Activated naive CD4-positive, alpha-beta T cell treated with anti-CD3 and anti-CD28 coated beads, Interleukin-2, amount 10 ng/mL, durations not matched to agents 7 days and 5 days (primary cell): Measurements from ENCODE around the gene TLK1.

ENCODE experiments used
- CTCF ChIA-PET: fragments of 350-600 bp; sonication (Branson Sonifier 250); formaldehyde crosslinking; loops from one replicate; lab custom pipeline; 2021; ENCODE audit warnings: antibody characterized with exemption; lab: Charles Lee
- DNase-seq: peaks from one replicate; pipeline ENCODE4 v3.0.0-alpha.2; 2020
- H3K27ac Mint-ChIP-seq: one replicate; pipeline ENCODE4 v1.8.0; 2021; ENCODE audit warnings: mild to moderate bottlenecking, moderate library complexity, mixed read lengths
- H3K27me3 Mint-ChIP-seq: one replicate; pipeline ENCODE4 v1.8.0; 2021; ENCODE audit warnings: mild to moderate bottlenecking, mixed read lengths
- H3K36me3 Mint-ChIP-seq: one replicate; pipeline ENCODE4 v1.8.0; 2021; ENCODE audit warnings: mixed read lengths
- H3K4me1 Mint-ChIP-seq: one replicate; pipeline ENCODE4 v1.8.0; 2021; ENCODE audit warnings: mixed read lengths
- H3K4me3 Mint-ChIP-seq: one replicate; pipeline ENCODE4 v1.8.0; 2021; ENCODE audit warnings: mild to moderate bottlenecking, moderate library complexity, mixed read lengths
- H3K9me3 Mint-ChIP-seq: one replicate; pipeline ENCODE4 v1.8.0; 2021; ENCODE audit warnings: mixed read lengths

TLK1 gene

DNA sequence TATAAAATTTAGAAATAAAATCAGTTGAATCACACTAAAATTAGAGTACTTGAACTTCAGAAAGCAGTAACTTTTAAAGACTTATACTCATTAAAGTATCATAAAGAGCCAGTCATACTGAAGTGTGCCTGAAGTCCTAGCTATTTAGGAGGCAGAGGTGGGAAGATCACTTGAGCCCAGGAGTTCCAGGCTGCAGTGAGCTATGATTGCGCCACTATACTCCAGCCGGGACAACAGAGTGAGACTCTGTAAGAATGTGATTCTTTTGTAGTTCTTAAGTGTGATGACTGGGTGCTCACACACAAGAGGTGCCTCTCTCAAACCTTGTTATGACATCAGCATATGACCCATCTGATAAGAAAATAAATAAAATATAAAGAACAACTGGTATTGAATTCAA lies 14.6 kb downstream of the TLK1 start:
- H3K9me3 Mint-ChIP-seq = no peaks in the 10 kb centered on the region
- H3K27ac Mint-ChIP-seq = no peak overlapping the region
- DNase-seq = no peak
- no peaks in the 10 kb centered on the region for H3K27me3 Mint-ChIP-seq
- H3K36me3 Mint-ChIP-seq = peaks cover 14% of the 10 kb centered on the region
- H3K4me3 Mint-ChIP-seq = no peak overlapping the region
- CTCF ChIA-PET = no interaction called here
- H3K4me1 Mint-ChIP-seq = peaks cover 44% of the 10 kb centered on the region

DNA sequence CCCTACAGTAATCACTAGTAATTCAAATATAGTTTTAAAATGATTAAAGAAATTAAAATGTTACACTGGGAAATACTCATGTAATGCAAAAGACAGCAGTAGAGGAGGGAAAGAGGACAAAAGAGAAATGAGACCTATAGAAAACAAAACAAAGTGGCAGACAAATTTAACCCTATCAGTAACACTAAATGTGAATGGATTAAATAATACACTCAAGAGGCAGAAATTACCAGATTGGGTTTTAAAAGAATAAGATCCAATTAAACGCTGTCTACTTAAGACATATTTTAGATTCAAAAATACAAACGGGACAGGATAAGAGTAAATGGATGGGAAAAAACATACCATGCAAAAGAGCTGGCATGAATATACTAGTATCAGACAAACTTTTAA lies 17.0 kb downstream of the TLK1 start:
- CTCF ChIA-PET = interaction anchor here (0.6 kb wide), 1 partner anchor 158 kb away, joined by 3 read pairs; no protein-coding TSS in a partner anchor
- H3K27me3 Mint-ChIP-seq = no peaks in the 10 kb centered on the region
- no peak for DNase-seq
- no peaks in the 10 kb centered on the region for H3K9me3 Mint-ChIP-seq
- peaks cover 42% of the 10 kb centered on the region for H3K4me1 Mint-ChIP-seq
- H3K4me3 Mint-ChIP-seq = no peak overlapping the region
- H3K27ac Mint-ChIP-seq = no peak overlapping the region
- peaks cover 14% of the 10 kb centered on the region for H3K36me3 Mint-ChIP-seq

DNA sequence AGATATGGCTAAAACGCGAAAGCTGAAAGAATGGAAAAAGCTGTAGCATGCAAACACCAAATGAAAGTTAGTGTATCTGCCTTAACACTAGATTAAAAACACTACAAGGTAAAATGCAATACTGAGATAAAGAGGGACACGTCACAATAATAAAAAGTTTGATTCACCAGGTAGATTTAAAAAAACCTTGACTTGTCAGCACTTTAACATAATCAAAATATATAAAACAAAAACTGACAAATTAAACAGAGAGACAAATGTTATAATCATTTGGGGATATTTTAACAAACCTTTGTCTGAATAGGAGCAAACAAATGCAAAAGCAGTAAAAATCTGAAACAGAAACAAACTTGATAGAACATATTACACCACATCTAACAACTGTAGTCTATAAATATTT lies 18.3 kb downstream of the TLK1 start:
- Mint-ChIP-seq H3K27me3 (no peaks in the 10 kb centered on the region), H3K36me3 (peaks cover 12% of the 10 kb centered on the region), H3K9me3 (no peaks in the 10 kb centered on the region), H3K4me1 (peaks cover 42% of the 10 kb centered on the region), H3K4me3 (no peak overlapping the region), H3K27ac (no peak overlapping the region)
- DNase-seq = no peak
- CTCF ChIA-PET = no interaction called here

DNA sequence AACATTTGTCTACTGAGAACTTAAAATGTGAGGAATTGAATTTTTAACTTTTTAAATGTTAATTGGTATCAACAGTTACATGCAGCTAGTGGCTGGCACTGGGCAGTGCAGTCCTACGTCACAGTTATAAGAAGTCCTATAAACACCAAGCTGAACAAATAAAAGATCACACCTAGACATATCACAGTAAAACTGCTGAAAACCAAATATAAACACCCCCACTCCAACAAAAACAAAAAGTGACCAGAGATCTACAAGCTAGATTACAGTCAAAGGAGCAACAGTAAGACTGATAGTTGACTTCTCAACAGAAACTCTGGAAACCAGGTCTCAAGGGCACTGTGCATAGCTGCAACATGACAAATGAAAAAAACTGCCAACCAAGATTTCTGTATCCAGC lies 19.4 kb downstream of the TLK1 start:
- Mint-ChIP-seq H3K9me3 (no peaks in the 10 kb centered on the region), H3K4me1 (peaks cover 36% of the 10 kb centered on the region), H3K27ac (no peak overlapping the region), H3K36me3 (peaks cover 9% of the 10 kb centered on the region), H3K4me3 (no peak overlapping the region), H3K27me3 (no peaks in the 10 kb centered on the region)
- CTCF ChIA-PET = no interaction called here
- no peak for DNase-seq

DNA sequence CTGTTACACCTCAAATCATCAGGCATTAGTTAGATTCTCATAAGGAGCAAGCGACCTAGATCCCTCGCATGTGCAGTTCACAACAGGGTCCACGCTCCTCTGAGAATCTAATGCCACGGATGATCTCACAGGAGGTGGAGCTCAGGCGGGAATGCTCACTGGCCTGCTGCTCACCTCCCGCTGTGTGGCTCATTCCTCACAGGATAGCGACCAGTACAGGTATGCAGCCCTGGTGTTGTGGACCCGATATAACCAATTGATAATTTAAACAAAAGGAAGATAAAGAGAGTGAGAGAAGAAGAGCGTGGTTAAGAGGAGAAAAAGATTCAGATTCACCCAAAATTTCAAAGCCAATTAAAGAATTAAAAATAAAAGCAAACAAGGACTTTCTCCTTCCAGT lies 20.8 kb downstream of the TLK1 start:
- peaks cover 41% of the 10 kb centered on the region for H3K4me1 Mint-ChIP-seq
- no peak for DNase-seq
- H3K27me3 Mint-ChIP-seq = no peaks in the 10 kb centered on the region
- no peak overlapping the region for H3K27ac Mint-ChIP-seq
- no peaks in the 10 kb centered on the region for H3K9me3 Mint-ChIP-seq
- no peak overlapping the region for H3K4me3 Mint-ChIP-seq
- peaks cover 8% of the 10 kb centered on the region for H3K36me3 Mint-ChIP-seq
- CTCF ChIA-PET = no interaction called here

DNA sequence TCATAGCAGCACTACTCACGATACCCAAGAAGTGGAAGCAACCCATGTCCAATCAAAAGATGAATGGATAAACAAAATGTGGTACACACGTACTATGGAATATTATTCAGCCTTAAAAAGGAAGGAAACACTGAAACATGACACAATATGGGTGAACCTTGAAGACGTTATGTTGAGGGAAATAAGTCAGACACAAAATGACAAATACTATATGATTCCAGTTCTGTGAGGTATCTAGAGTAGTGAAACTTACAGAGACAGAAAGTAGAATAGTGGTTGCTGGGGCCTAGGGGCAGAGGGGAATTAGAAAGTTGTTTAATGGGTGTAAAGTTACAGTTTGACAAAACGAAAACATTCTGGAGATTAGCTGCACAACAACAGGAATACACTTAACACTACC lies 24.7 kb downstream of the TLK1 start:
- no peak for DNase-seq
- Mint-ChIP-seq H3K4me1 (peaks cover 12% of the 10 kb centered on the region), H3K27ac (no peak overlapping the region), H3K27me3 (no peaks in the 10 kb centered on the region), H3K4me3 (no peak overlapping the region), H3K9me3 (no peaks in the 10 kb centered on the region), H3K36me3 (peaks cover 6% of the 10 kb centered on the region)
- CTCF ChIA-PET = interaction anchor here (2.0 kb wide), 1 partner anchor 50 kb away, joined by 4 read pairs; no protein-coding TSS in a partner anchor

DNA sequence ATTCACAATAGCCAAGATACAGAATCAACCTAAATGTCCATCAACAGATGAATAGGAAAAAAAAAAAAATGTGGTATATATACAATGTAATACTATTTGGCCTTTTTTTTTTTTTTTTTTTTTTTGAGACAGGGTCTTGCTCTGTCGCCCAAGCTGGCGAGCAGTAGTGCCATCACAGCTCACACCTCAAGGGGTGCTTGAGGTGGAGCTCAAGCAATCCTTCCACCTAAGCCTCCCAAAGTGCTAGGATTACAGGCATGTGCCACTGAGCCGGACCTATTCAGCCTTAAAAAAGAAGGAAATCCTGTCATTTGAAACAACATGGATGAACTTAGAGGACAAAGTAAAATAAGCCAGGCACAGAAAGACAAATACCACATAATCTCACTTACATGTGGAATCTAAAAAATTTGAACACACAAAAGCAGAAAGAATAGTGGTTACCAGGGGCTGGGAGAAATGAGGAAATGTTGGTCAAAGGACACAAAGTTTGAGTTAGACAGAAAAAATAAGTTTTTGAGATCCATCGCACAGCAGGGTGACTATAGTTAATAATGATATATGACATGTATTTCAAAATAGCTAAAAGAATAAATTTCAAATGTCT lies 26.0 kb downstream of the TLK1 start:
- no peak overlapping the region for H3K4me3 Mint-ChIP-seq
- no peaks in the 10 kb centered on the region for H3K9me3 Mint-ChIP-seq
- H3K27ac Mint-ChIP-seq = no peak overlapping the region
- H3K36me3 Mint-ChIP-seq = peaks cover 6% of the 10 kb centered on the region
- H3K4me1 Mint-ChIP-seq = peaks cover 10% of the 10 kb centered on the region
- CTCF ChIA-PET = no interaction called here
- no peak for DNase-seq
- H3K27me3 Mint-ChIP-seq = no peaks in the 10 kb centered on the region

DNA sequence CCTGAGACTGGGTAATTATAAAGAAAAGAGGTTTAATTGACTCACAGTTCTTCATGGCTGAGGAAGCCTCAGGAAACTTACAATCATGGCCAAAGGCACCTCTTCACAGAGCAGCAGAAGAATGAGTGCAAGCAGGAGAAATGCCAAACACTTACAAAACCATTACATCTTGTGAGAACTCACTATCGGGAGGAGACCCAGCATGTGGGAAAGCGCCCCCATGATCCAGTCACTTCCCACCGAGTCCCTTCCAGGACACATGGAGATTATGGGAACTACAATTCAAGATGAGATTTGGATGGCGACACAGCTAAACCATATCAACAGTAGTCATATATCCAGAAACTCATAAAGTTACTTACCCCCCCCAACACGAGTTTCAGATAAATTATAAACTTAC lies 28.6 kb downstream of the TLK1 start:
- CTCF ChIA-PET = interaction anchor here (0.7 to 1.2 kb wide), 3 partner anchors 48 to 285 kb away, joined by 3 to 6 read pairs (median 3); no protein-coding TSS in a partner anchor
- Mint-ChIP-seq H3K27ac (no peak overlapping the region), H3K9me3 (no peaks in the 10 kb centered on the region), H3K36me3 (peaks cover 6% of the 10 kb centered on the region), H3K4me1 (peaks cover 10% of the 10 kb centered on the region), H3K4me3 (no peak overlapping the region), H3K27me3 (no peaks in the 10 kb centered on the region)
- DNase-seq = no peak

DNA sequence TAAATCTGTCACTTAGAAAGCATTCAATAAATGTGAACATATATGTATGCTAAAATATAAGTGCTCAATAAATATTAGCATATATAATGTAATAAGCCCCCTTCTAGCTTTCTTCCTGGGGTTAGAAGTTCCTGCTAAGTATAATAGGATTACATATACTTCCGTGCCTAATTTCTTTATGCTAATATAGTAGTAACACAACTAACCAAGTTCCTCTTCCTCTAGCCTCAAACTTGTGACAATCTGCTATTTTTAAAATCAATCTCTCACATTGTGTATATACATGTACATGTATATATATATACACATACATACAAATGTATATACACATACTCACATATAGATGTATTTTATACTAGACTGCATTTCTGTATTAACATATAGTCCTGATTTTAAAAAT lies 32.2 kb downstream of the TLK1 start:
- CTCF ChIA-PET = no interaction called here
- Mint-ChIP-seq H3K27ac (no peak overlapping the region), H3K4me1 (no peaks in the 10 kb centered on the region), H3K27me3 (no peaks in the 10 kb centered on the region), H3K36me3 (peaks cover 3% of the 10 kb centered on the region), H3K9me3 (no peaks in the 10 kb centered on the region), H3K4me3 (no peak overlapping the region)
- DNase-seq = no peak

DNA sequence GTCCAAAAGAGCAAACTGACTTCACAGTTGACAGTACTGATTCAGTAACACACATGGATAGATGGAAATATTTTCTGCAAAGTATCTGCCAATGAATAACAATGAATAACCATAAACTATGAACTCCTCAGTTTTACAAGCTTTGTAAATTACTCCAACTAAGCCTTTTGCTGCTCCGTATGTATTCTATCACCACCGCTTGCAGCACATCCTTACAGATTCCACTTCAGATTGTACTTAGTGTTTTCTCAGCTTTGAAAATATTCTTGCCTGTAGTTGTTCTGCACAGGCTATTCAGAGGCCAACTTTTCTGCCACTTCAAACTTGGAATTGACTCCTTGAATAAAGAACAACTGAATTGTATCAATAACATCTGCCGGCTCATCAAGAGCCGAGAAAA lies 36.2 kb downstream of the TLK1 start:
- Mint-ChIP-seq H3K9me3 (no peaks in the 10 kb centered on the region), H3K4me1 (no peaks in the 10 kb centered on the region), H3K27me3 (no peaks in the 10 kb centered on the region), H3K4me3 (no peak overlapping the region), H3K36me3 (peaks cover 2% of the 10 kb centered on the region), H3K27ac (no peak overlapping the region)
- CTCF ChIA-PET = no interaction called here
- DNase-seq = no peak

DNA sequence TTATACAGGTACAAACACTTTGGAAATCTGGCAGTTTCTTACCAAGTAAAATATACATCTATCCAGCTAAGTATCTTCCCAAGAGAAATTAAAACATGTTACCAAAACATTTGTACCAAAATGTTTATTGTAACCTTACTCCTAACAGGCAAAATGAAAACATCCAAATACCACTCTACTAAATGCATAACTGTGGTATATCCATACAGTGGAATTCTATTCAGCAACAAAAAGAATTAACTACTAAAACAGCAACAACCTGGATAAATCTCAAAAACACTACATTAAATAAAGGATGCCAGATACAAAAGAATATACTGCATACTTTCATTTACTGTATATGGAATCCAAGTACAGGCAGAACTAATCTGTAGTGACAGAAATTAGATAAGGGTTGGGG lies 51.1 kb downstream of the TLK1 start:
- Mint-ChIP-seq H3K27ac (no peak overlapping the region), H3K36me3 (peaks cover 38% of the 10 kb centered on the region), H3K4me3 (no peak overlapping the region), H3K27me3 (no peaks in the 10 kb centered on the region), H3K9me3 (no peaks in the 10 kb centered on the region), H3K4me1 (peaks cover 3% of the 10 kb centered on the region)
- no peak for DNase-seq
- CTCF ChIA-PET = no interaction called here

DNA sequence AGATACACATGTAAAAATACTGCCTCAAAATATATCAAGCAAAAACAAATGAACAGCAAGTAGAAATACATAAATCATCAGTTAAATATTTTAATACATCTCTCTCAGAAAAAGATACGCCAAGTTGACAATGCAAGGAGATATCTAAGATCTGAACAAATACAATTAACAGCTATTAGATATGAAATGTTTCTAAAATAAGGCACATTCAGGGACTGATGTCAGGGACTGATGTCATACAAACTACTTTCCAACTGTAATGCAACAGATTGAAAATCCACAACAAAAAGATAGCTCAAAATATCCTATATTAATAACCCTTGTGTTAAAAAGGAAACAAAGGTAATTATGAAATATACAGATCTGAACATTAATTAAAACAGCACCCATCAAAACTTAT lies 51.7 kb downstream of the TLK1 start:
- Mint-ChIP-seq H3K27me3 (no peaks in the 10 kb centered on the region), H3K9me3 (no peaks in the 10 kb centered on the region), H3K4me3 (no peak overlapping the region), H3K36me3 (peaks cover 33% of the 10 kb centered on the region), H3K27ac (peak overlapping the region; percentile 24), H3K4me1 (peaks cover 4% of the 10 kb centered on the region)
- no peak for DNase-seq
- CTCF ChIA-PET = interaction anchor here (0.8 to 1.0 kb wide), 2 partner anchors 22 to 1007 kb away, joined by 3 to 4 read pairs; no protein-coding TSS in a partner anchor

DNA sequence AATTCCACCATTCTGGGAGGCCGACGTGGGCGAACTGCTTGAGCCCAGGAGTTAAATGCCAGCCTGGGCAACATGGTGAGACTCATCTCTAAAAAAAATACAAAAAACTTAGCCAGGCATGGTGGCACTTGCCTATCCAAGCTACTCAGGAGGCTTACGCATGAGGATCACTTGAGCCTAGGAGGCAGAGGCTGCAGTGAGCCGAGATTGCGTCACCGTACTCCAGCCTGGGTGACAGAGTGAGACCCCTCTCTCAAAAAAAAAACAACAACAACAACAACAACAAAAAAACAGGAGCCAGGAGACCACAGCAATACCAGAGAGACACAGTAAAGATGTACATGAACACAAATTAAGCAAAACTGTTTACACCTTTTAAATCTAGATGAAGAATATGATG lies 52.9 kb downstream of the TLK1 start:
- CTCF ChIA-PET = interaction anchor here (1.2 kb wide), 1 partner anchor 18 kb away, joined by 3 read pairs; no protein-coding TSS in a partner anchor
- H3K9me3 Mint-ChIP-seq = no peaks in the 10 kb centered on the region
- H3K27ac Mint-ChIP-seq = no peak overlapping the region
- no peak overlapping the region for H3K4me3 Mint-ChIP-seq
- DNase-seq = no peak
- H3K36me3 Mint-ChIP-seq = peaks cover 35% of the 10 kb centered on the region
- H3K4me1 Mint-ChIP-seq = peaks cover 12% of the 10 kb centered on the region
- H3K27me3 Mint-ChIP-seq = no peaks in the 10 kb centered on the region

DNA sequence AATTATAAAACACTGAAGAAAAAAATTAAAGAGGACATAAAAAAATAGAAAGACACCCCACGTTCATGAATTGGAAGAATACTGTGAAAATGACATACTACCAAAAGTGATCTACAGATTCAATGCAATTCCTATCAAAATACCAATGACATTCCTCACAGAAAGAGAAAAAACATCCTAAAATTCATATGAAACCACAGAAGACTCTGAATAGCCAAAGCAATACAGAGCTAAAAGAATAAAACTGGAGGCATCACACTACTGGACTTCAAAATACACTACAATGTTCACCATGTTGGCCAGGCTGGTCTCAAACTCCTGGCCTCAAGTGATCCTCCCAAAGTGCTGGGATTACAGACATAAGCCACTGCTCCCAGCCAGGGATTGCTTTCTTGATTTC lies 56.3 kb downstream of the TLK1 start:
- DNase-seq = no peak
- Mint-ChIP-seq H3K9me3 (peaks cover 7% of the 10 kb centered on the region), H3K27ac (no peak overlapping the region), H3K36me3 (peaks cover 46% of the 10 kb centered on the region), H3K4me3 (no peak overlapping the region), H3K27me3 (no peaks in the 10 kb centered on the region), H3K4me1 (peaks cover 15% of the 10 kb centered on the region)
- CTCF ChIA-PET = no interaction called here

DNA sequence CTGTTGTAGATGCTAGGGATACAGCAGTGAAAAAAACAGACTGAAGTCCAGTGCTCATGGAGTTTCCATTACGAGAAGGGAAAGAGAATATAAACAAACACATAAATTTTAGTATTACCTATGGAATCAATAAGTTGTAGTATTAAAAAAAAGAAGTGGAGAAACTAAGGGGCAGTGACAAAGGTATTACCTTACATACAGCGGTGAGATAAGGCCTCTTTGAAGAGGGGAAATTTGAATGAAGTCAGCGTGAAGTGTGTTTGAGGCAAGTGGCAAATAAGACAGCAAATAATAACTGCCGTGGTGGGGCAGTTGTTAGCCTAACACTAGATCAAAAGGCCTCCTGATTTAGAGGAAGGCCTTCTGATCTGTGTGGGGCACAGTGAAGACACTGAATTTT lies 57.9 kb downstream of the TLK1 start:
- peaks cover 22% of the 10 kb centered on the region for H3K9me3 Mint-ChIP-seq
- H3K27me3 Mint-ChIP-seq = no peaks in the 10 kb centered on the region
- H3K4me1 Mint-ChIP-seq = peaks cover 15% of the 10 kb centered on the region
- no peak overlapping the region for H3K4me3 Mint-ChIP-seq
- no peak for DNase-seq
- H3K27ac Mint-ChIP-seq = no peak overlapping the region
- H3K36me3 Mint-ChIP-seq = peaks cover 58% of the 10 kb centered on the region
- CTCF ChIA-PET = no interaction called here
